LNCaP clone FGC (cell line): ENCODE measurements around the gene PRICKLE1.

Source experiments
- DNase-seq: peaks from one replicate; pipeline ENCODE4 v3.0.0-alpha.2; 2011; ENCODE audit warnings: low read depth
- H3K4me3 ChIP-seq: 2 replicates; pipeline ENCODE4 v1.5.1; 2011; ENCODE audit warnings: mild to moderate bottlenecking, low read depth, low read length, control low read depth
- TF ChIP-seq, protein P1 (sequence below): IDR thresholded peaks from 2 replicates; pipeline ENCODE4 v1.5.1; 2012; ENCODE audit warnings: mild to moderate bottlenecking; ENCODE audit not compliant: control insufficient read depth, insufficient read depth; ENCODE audit errors: extremely low read depth

The PRICKLE1 gene

GRCh38 chr12:42502682-42503081 lies 86.9 kb downstream of the PRICKLE1 start:
- no peak overlapping the region for H3K4me3 ChIP-seq
- TF ChIP-seq, protein P1, sequence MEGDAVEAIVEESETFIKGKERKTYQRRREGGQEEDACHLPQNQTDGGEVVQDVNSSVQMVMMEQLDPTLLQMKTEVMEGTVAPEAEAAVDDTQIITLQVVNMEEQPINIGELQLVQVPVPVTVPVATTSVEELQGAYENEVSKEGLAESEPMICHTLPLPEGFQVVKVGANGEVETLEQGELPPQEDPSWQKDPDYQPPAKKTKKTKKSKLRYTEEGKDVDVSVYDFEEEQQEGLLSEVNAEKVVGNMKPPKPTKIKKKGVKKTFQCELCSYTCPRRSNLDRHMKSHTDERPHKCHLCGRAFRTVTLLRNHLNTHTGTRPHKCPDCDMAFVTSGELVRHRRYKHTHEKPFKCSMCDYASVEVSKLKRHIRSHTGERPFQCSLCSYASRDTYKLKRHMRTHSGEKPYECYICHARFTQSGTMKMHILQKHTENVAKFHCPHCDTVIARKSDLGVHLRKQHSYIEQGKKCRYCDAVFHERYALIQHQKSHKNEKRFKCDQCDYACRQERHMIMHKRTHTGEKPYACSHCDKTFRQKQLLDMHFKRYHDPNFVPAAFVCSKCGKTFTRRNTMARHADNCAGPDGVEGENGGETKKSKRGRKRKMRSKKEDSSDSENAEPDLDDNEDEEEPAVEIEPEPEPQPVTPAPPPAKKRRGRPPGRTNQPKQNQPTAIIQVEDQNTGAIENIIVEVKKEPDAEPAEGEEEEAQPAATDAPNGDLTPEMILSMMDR, result no peak
- DNase-seq, result no peak

GRCh38 chr12:42498549-42499247 lies 90.8 kb downstream of the PRICKLE1 start:
- DNase-seq, result no peak
- no peak overlapping the region for H3K4me3 ChIP-seq
- TF ChIP-seq, protein P1, result no peak

- DNase-seq, result no peak
- TF ChIP-seq, protein P1, result no peak
- H3K4me3 ChIP-seq, result no peak overlapping the region
Measured at GRCh38 chr12:42496886-42497285, 92.7 kb downstream of the PRICKLE1 start.

- TF ChIP-seq, protein P1, result no peak
- no peak overlapping the region for H3K4me3 ChIP-seq
- no peak for DNase-seq
Measured at GRCh38 chr12:42495244-42495643, 94.3 kb downstream of the PRICKLE1 start.

DNA sequence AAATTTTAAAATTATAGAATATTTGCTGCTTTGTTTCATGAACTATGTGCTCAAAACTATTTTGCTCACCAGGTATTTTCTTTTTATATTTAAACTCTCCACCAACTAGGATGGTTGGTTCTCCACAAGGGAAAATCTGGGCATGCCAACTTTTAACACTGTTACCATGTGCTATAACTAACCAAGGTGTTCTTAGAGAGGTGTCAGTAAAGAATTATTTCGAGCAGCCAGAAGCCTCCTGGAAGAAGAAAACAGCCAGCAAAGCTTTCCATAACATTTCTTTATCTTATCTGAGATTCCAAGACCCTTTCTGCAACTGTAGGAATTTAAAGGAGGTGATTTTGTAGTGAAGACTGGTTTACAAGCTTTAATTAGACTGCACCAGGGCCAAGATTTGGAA lies 97.3 kb downstream of the PRICKLE1 start:
- no peak for DNase-seq
- H3K4me3 ChIP-seq, result no peak overlapping the region
- TF ChIP-seq, protein P1, result no peak

DNA sequence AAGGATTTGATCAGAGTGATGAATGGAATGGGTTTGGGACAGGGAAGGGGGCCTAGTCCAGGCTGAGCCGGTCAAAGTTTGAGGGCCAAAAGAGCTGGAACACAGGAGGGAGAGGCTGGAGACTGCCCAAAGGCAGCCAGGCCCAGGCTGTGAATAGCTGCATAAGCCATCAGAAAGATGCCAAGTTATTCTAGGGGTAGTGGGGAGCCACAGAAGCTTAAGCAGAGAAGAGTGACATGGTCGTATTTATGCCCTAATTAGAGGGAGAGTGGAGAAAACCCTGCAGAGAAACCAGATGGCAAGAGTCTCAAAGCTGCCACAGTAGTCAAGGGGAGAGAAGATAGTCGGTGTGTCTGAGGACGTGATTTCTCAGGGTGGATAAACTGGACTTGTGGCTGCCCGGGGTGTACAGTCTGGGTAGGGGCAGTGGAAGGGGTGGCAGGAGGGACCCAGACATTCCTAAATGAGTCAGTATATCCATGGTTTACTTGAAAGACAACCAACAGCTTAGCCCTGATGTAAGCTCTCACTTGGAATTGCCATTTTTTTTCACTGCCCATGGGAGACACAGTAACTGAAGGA lies 99.2 kb downstream of the PRICKLE1 start:
- DNase-seq, result no peak
- no peak overlapping the region for H3K4me3 ChIP-seq
- TF ChIP-seq, protein P1, result no peak

DNA sequence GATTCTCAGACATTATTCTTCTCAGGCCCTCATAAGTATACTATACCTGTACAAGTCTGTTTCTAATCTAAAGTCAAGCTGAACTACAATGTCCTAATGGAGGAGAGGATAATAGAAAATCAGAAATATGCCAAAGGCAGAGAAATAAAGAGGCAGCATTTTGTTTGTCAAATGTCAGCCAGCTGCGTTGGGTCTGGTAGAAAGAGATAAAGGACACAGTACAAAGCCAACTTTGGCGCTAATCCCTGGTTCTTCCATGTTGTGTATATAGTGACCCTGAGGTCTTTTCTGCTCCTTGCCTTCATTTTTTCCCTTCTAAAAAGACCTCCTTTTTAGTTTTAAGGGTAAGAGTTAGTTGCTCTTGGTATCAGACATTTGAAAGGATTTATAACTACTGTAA lies 103.1 kb downstream of the PRICKLE1 start:
- H3K4me3 ChIP-seq, result no peak overlapping the region
- no peak for DNase-seq
- TF ChIP-seq, protein P1, result no peak
